GM13976 (cell line): Measurements from ENCODE around the gene HOXA10.

ENCODE experiments used
- DNase-seq: peaks from one replicate; pipeline ENCODE4 v3.0.0; 2012; ENCODE audit warnings: low spot score
- in situ Hi-C: fragments of 300-500 bp; cut with MboI; formaldehyde crosslinking; loops from one replicate; pipeline ENCODE4 v1.12.0; 2022; ENCODE audit warnings: low sequenced_read_pairs, mixed read lengths, inconsistent platforms; ENCODE audit not compliant: unreplicated experiment
- TF ChIP-seq, protein P1 (sequence below): IDR thresholded peaks from 2 replicates; pipeline ENCODE4 v1.5.1; 2012; ENCODE audit warnings: borderline replicate concordance, mild to moderate bottlenecking; ENCODE audit not compliant: insufficient read depth; ENCODE audit errors: extremely low read depth, missing control alignments, control extremely low read depth

HOXA10 gene

DNA sequence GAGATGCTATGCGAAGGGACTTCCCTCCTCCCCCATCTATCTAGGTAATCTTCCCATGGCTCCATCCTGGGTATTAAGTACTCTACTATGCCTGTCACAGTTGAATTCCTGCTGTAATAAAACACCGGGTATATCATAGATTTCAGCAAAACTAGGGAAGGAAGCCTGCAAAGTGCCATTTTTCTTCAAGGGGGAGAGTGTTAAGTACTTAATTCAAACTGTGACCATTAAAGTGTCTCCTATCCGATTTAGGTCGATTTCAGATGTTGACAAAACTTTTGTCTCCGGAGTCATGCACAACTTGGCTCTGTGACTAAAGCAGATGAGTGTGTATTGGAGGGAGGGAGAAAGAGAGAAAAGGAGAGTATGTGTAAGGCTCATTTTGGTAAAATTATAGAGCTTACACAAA, 48.1 kb downstream of the HOXA10 start:
- TF ChIP-seq, protein P1, sequence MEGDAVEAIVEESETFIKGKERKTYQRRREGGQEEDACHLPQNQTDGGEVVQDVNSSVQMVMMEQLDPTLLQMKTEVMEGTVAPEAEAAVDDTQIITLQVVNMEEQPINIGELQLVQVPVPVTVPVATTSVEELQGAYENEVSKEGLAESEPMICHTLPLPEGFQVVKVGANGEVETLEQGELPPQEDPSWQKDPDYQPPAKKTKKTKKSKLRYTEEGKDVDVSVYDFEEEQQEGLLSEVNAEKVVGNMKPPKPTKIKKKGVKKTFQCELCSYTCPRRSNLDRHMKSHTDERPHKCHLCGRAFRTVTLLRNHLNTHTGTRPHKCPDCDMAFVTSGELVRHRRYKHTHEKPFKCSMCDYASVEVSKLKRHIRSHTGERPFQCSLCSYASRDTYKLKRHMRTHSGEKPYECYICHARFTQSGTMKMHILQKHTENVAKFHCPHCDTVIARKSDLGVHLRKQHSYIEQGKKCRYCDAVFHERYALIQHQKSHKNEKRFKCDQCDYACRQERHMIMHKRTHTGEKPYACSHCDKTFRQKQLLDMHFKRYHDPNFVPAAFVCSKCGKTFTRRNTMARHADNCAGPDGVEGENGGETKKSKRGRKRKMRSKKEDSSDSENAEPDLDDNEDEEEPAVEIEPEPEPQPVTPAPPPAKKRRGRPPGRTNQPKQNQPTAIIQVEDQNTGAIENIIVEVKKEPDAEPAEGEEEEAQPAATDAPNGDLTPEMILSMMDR: no peak
- DNase-seq: no peak
- in situ Hi-C loops: no loop called here

DNA sequence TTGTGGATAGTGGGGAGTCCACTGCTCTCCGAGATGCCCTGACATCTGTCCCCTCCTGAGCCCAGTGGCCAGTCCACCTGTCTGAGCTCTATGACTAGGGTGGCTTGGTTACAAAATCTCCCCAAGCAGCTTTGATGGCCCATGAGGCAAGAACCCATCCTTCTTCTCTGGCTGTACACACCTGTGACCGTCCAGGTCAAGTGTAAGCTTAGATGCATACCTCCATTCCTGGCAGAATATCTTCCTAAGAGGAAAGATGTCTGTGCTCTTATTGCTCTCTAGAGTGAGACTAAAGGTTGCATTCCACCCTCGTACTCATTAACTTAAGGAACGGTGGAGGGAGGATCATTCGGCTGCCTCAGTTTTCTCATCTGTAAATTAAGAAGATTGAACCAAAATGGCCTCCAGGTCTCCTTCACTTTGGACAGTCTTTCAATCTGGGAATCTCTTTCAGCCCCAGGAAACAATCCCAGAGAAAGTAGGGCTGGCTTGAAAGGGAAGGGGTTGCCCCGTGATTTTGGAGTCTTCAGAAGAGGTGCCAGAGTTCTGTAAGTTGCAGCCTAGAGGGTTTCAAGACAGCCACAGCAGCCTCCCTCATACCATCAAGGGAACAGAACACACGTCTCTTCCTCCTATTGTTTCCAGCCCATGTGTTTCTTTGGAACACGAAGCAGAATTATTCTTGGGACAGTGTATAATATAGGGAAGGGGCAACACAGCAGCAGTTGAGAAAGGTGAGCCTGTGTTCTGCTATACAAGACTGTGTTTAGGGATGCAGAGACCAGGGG, 49.0 kb downstream of the HOXA10 start:
- TF ChIP-seq, protein P1: no peak
- no peak for DNase-seq
- in situ Hi-C loops: no loop called here

DNA sequence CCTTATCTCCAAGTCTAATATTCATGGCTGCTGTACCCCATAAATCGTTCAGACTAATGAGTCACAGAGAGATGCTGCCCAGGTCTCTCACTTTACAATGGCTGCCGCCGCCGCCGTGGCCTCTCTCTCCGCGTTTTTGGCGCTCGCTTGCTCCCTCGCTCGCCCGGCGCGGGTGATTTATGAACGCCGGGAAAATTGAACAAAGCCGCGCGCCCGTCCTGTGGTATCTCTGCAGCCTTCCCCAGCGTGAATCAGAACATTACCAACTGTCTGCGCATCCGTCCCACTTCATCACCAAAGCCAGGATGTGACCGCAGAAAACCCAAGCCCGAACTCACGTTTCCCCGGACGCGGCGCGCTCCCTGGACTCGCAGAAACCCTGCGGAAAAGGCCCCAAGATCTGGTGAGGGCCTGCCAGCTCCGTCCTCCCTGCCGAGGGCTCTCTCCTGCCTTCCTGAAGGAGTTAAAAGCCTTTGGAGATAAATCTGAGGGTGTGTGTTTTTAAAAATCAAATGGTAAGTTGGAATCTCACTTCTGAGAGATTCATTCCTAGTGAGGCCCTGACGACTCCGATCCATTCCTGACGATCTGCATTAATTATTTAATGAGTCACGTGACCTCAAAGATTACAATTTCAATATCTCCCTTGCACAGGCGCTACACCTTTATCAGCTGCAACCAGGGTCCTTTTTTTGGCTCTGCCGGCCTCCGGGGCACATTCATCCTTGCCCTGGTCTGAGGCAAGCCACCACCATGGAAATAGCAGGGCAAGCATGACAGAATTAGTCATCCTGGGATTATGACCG, 49.8 kb downstream of the HOXA10 start:
- no peak for DNase-seq
- TF ChIP-seq, protein P1: no peak
- in situ Hi-C loops: no loop called here

DNA sequence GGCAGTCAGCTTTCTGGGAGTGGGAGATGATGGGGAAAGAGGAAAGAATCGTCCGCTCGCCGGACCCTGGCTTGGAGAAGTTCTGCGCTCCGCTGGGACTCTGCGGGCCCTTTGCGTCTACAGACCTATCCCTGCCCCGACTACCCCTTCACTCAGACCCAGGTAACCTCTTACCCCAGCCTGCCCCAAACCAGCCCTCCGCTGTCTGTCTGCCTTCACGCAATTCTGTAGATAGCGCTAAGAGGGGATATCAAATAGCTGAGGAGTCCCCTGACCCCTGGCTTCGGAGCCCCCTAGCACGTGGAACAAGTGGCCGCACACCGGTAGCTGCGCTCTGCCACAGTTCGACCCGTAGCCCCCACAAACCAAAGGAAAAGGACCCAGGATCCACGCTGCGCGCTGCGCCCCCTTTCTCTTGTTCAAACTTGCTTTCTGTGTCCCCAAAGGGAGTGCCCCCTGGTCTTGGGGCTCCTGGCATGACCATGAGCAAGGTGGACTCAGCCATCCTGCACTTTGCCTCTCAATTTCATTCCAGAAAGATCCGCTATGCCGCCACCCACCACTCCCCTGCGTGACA, 50.6 kb downstream of the HOXA10 start:
- DNase-seq: no peak
- in situ Hi-C loops: no loop called here
- TF ChIP-seq, protein P1: no peak

DNA sequence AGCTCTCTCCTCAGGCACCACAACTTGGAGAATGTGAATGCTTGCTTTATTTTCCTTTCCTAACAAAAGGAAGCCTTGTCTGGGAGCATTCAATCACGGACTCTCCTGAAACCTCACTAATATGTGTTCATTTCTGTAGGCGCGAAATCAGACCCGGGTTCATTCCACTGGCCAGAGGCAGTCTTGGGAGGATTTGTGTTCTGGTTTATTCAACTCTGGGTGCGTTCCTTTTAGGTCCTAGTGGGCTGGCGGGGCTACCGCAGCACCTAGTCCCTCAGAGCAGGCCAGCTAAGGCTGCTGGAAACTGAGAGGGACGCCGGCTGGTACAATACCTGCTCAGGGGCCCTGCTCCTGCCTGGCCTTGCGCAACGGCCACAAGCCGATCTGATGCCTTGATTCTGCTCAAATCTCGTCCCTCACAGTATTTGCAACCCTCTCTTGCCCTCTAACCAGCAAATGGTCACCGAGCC, 51.1 kb downstream of the HOXA10 start:
- no peak for DNase-seq
- in situ Hi-C loops: no loop called here
- TF ChIP-seq, protein P1: no peak

DNA sequence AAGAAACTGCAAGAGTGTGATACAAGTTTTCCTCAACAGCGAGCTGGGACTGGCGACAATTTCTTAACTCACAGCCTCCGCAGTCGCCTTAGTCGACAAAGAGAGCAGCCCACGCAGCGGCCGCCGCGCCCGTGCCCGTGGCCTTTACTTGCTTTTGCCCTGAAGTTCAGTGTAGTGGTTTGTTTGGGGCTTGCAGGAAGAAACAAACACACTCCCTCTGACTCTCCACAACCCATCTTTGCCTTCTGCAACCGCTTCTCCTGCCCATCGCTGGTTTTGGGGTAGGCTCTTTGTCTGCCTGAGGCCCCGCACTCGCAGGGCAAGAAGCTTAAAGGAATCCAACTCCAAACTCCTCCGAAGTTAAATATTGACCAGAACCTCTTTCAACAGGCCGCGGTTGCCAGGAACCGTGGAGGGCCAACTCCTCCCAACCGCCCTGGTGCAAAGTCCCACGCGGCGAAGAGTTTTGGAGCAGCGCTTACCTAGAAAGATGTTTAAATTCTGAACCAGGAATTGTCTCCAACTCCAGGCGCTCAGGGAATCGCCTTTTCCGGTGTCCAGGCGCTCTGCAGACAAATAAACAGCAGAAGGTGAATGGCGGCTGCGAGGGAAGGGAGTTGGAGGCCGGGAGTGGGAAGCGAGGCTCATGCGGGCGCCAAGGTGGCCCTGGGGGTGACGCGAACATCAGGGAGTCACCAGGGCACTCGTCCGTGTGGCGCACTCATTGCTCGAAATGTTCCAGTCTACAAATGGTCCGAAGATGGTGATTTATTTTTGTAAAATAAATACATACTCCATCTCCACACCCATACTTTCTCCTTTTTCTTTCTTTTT, 51.8 kb downstream of the HOXA10 start:
- TF ChIP-seq, protein P1: no peak
- no peak for DNase-seq
- in situ Hi-C loops: no loop called here
